K562 (cell line): ENCODE results near the gene CEL. TPM values are rescaled to one million over a fixed set of nuclear protein-coding genes. Genes with fewer than 3 reads are reported as not detected.
A peak's percentile ranks its signal among the peaks of the same experiment; 100 is the strongest.

Experiments used
- CBX5 ChIP-seq: IDR thresholded peaks from 2 replicates; pipeline ENCODE4 v1.6.1; 2014; ENCODE audit warnings: low read depth, borderline replicate concordance
- LARP7 ChIP-seq: fragments of 450-650 bp; IDR thresholded peaks from 2 replicates; pipeline ENCODE4 v1.6.1; 2016
- NCOA1 ChIP-seq: fragments of 450-650 bp; IDR thresholded peaks from 2 replicates; pipeline ENCODE4 v1.6.1; 2016; ENCODE audit warnings: low read depth
- PRPF4 ChIP-seq: fragments of 200-400 bp; formaldehyde crosslinking; IDR thresholded peaks from one replicate; pipeline ENCODE4 v1.6.1; 2017; ENCODE audit warnings: low read length, low read depth, mild to moderate bottlenecking; ENCODE audit not compliant: insufficient read depth, poor library complexity, severe bottlenecking
- ZNF133 ChIP-seq: fragments of 250-450 bp; sonication (Bioruptor Pico); IDR thresholded peaks from 2 replicates; pipeline ENCODE4 v1.4.0; 2020; ENCODE audit warnings: mild to moderate bottlenecking
- polyA plus RNA-seq, 8 experiments: library from polyadenylated mRNA; depleted of rRNA in 4 of 8; stranded (reverse) in 5 of 8; unstranded in 3 of 8; fragments of >200 nt; fragmentation: Nextera tagmentation in 2 of 8; fragmentation: Illumina TruSeq in 1 of 8; extraction: Ambion mirVana in 2 of 8; extraction: Trizol in 1 of 8; gene quantifications; 2 replicates each; pipeline versions ENCODE4 v1.2.1 to v1.2.3, GENCODE V29; 2011 to 2014; ENCODE audit warnings: inconsistent platforms in 1 of 8, missing spikeins in 1 of 8
- total RNA-seq, 7 experiments: library from RNA; depleted of rRNA in 6 of 7; stranded (reverse); fragments of >200 nt in 6 of 7; fragmentation: Illumina TruSeq in 2 of 7; extraction: Trizol in 2 of 7; gene quantifications; 2 replicates each; pipeline versions ENCODE4 v1.2.1 to v1.2.3, GENCODE V29; 2011 to 2021; ENCODE audit warnings: low replicate concordance in 1 of 7
- TF ChIP-seq, protein P1 (sequence below), 2 experiments: fragments of 450-650 bp in 1 of 2; sonication (generic) in 1 of 2; formaldehyde crosslinking in 1 of 2; IDR thresholded peaks; 2 replicates each; pipeline versions ENCODE4 v1.7.1 to v1.9.0; 2016 to 2022; ENCODE audit warnings: inconsistent platforms in 1 of 2, mild to moderate bottlenecking in 1 of 2, missing genetic modification reagents in 1 of 2
- TF ChIP-seq, protein P2 (sequence below): fragments of 250-450 bp; sonication (Bioruptor Pico); IDR thresholded peaks from 2 replicates; pipeline ENCODE4 v1.5.0; 2021

CEL gene
- total and polyA plus RNA-seq, 9 of the 15 experiments (the other 6 are each of a cell fraction or from before 2014, with no cell fraction given): 0.09 to 3.0 (median 0.51) TPM; not detected in 2

DNA sequence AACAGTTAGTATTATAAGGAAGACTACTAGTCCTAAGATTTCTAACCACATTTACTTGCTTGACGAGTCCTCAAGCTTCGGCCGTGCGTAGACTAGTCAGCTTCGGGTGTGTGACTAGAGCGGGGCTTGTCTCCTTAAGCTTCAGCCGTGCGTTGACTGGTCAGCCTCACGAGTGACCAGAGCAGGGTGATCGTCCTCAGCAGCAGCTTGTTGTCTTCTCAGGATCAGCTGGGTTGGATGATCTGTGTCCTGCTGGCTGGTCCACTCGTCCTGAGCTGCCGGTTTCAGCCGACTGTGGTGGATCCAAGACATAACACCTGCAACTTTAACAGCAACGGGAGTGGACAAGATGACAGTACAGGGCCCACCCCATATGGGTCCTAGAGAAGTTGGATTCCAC is 16.7 kb downstream of the CEL start (continued):
- TF ChIP-seq PRPF4 (no peak), NCOA1 (no peak), LARP7 (no peak), CBX5 (no peak), ZNF133 (CRISPR knock-in tag) (no peak)
- TF ChIP-seq, protein P1, sequence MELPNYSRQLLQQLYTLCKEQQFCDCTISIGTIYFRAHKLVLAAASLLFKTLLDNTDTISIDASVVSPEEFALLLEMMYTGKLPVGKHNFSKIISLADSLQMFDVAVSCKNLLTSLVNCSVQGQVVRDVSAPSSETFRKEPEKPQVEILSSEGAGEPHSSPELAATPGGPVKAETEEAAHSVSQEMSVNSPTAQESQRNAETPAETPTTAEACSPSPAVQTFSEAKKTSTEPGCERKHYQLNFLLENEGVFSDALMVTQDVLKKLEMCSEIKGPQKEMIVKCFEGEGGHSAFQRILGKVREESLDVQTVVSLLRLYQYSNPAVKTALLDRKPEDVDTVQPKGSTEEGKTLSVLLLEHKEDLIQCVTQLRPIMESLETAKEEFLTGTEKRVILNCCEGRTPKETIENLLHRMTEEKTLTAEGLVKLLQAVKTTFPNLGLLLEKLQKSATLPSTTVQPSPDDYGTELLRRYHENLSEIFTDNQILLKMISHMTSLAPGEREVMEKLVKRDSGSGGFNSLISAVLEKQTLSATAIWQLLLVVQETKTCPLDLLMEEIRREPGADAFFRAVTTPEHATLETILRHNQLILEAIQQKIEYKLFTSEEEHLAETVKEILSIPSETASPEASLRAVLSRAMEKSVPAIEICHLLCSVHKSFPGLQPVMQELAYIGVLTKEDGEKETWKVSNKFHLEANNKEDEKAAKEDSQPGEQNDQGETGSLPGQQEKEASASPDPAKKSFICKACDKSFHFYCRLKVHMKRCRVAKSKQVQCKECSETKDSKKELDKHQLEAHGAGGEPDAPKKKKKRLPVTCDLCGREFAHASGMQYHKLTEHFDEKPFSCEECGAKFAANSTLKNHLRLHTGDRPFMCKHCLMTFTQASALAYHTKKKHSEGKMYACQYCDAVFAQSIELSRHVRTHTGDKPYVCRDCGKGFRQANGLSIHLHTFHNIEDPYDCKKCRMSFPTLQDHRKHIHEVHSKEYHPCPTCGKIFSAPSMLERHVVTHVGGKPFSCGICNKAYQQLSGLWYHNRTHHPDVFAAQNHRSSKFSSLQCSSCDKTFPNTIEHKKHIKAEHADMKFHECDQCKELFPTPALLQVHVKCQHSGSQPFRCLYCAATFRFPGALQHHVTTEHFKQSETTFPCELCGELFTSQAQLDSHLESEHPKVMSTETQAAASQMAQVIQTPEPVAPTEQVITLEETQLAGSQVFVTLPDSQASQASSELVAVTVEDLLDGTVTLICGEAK (IDR thresholded peaks at IDR 0.05): peak; percentile 39; the same call in 1 of the 2 replicates
- TF ChIP-seq, protein P1 (CRISPR knock-in tag; IDR thresholded peaks at IDR 0.05): peak; percentile 52; the same call in 1 of the 2 replicates
- TF ChIP-seq, protein P2, sequence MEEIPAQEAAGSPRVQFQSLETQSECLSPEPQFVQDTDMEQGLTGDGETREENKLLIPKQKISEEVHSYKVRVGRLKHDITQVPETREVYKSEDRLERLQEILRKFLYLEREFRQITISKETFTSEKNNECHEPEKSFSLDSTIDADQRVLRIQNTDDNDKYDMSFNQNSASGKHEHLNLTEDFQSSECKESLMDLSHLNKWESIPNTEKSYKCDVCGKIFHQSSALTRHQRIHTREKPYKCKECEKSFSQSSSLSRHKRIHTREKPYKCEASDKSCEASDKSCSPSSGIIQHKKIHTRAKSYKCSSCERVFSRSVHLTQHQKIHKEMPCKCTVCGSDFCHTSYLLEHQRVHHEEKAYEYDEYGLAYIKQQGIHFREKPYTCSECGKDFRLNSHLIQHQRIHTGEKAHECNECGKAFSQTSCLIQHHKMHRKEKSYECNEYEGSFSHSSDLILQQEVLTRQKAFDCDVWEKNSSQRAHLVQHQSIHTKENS (CRISPR knock-in tag): no peak
